ENCODE measurements around the gene TYSND1.

DNA sequence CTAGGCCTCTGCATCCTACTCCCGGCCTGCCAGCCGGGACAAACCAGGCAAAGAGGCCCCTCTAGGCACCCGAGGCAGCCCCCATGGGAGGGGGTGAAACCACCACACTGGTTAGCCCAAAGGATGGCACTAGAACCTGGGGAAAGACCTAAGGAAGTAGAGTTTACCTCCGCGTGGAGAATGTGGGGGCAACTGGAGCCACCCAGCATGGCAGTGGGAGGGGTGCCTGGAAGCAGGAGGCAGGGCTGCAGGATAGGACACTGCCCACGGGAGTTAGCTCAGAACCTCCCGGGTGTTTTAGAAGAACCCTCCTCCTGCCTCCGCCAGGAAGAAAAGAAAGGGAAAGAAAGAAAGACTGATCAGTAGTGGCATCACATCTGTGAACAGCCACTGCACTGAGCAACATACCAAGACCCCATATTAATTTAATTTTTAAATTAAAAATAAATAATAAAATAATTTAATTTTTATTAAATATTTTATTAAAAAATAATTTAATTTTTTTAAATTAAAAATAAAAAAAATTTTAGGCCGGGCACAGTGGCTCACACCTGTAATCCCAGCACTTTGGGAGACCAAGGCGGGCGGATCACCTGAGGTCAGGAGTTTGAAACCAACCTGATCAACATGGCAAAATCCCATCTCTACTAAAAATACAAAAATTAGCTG lies 25.1 kb downstream of the TYSND1 start:
- TF ChIP-seq POLR2A (IDR thresholded peaks at IDR 0.05; ENCODE audit: extremely low read depth, insufficient read length) (no peak), CTCF (IDR thresholded peaks at IDR 0.05; ENCODE audit: low read depth, low read length) (no peak)
- TF ChIP-seq, protein P1, sequence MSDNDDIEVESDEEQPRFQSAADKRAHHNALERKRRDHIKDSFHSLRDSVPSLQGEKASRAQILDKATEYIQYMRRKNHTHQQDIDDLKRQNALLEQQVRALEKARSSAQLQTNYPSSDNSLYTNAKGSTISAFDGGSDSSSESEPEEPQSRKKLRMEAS (IDR thresholded peaks at IDR 0.05; ENCODE audit: low read depth, low read length): no peak
